Loucy (cell line): ENCODE results near the gene EHBP1L1.

ENCODE experiments used
- H2AFZ ChIP-seq: fragments of 200-600 bp; sonication (generic); 2 replicates; pipeline ENCODE4 v1.6.0; 2016; ENCODE audit warnings: antibody characterized with exemption, mild to moderate bottlenecking, low read length, moderate library complexity
- H3F3A ChIP-seq: fragments of 200-600 bp; 2 replicates; pipeline ENCODE4 v1.6.0; 2016; ENCODE audit warnings: antibody characterized with exemption, low read depth, mild to moderate bottlenecking
- H3K27me3 ChIP-seq: fragments of 200-600 bp; sonication (generic); 2 replicates; pipeline ENCODE4 v1.6.1; 2014; ENCODE audit warnings: low read length, mild to moderate bottlenecking; ENCODE audit not compliant: insufficient read depth, poor library complexity, severe bottlenecking
- H3K36me3 ChIP-seq: fragments of 200-600 bp; sonication (generic); 2 replicates; pipeline ENCODE4 v1.6.1; 2016; ENCODE audit warnings: low read length; ENCODE audit not compliant: insufficient read depth
- H3K4me1 ChIP-seq: fragments of 200-600 bp; sonication (generic); 2 replicates; pipeline ENCODE4 v1.5.1; 2014; ENCODE audit warnings: low read length, mild to moderate bottlenecking; ENCODE audit not compliant: insufficient read depth, poor library complexity, severe bottlenecking
- H3K4me2 ChIP-seq: fragments of 200-600 bp; sonication (generic); 2 replicates; pipeline ENCODE4 v1.6.0; 2014; ENCODE audit warnings: antibody characterized with exemption, low read length, low read depth, mild to moderate bottlenecking; ENCODE audit not compliant: poor library complexity, severe bottlenecking
- H3K4me3 ChIP-seq: fragments of 200-600 bp; sonication (generic); 2 replicates; pipeline ENCODE4 v1.5.1; 2014; ENCODE audit warnings: low read length, mild to moderate bottlenecking, mixed read lengths; ENCODE audit not compliant: poor library complexity, severe bottlenecking
- H3K79me2 ChIP-seq: fragments of 200-600 bp; sonication (generic); 2 replicates; pipeline ENCODE4 v1.6.1; 2014; ENCODE audit warnings: low read length; ENCODE audit not compliant: insufficient read depth
- H3K9ac ChIP-seq: fragments of 200-600 bp; sonication (generic); 2 replicates; pipeline ENCODE4 v1.6.0; 2014; ENCODE audit warnings: mild to moderate bottlenecking, low read depth, low read length, moderate library complexity; ENCODE audit not compliant: poor library complexity, severe bottlenecking
- H3K9me2 ChIP-seq: fragments of 200-600 bp; sonication (generic); replicated peaks from 2 replicates; pipeline ENCODE4 v1.6.1; 2016; ENCODE audit warnings: low read depth, low read length, mixed read lengths
- H3K9me3 ChIP-seq: fragments of 200-600 bp; sonication (generic); 2 replicates; pipeline ENCODE4 v1.6.1; 2014; ENCODE audit warnings: mild to moderate bottlenecking, antibody characterized with exemption, low read length, low read depth; ENCODE audit not compliant: insufficient read depth
- H4K20me1 ChIP-seq: fragments of 200-600 bp; sonication (generic); 2 replicates; pipeline ENCODE4 v1.6.0; 2014; ENCODE audit warnings: antibody characterized with exemption, low read length, mild to moderate bottlenecking; ENCODE audit not compliant: insufficient read depth, poor library complexity, severe bottlenecking
- CTCF ChIP-seq: fragments of 200-600 bp; sonication (generic); conservative IDR thresholded peaks from 2 replicates; pipeline ENCODE4 v1.5.1; 2014; ENCODE audit warnings: mild to moderate bottlenecking, antibody characterized with exemption, low read length
- EZH2phosphoT487 ChIP-seq: fragments of 200-600 bp; IDR thresholded peaks from 2 replicates; pipeline ENCODE4 v1.6.1; 2018; ENCODE audit warnings: antibody characterized with exemption, mild to moderate bottlenecking, moderate library complexity, borderline replicate concordance

The EHBP1L1 gene

GRCh38 chr11:65639623-65640482 is 64.0 kb downstream of the EHBP1L1 start:
- H3K9ac ChIP-seq, result peak overlapping the region; percentile 74
- H3K9me2 ChIP-seq, result no peaks in the 10 kb centered on the region
- no peaks in the 10 kb centered on the region for H4K20me1 ChIP-seq
- TF ChIP-seq EZH2phosphoT487 (no peak), CTCF (no peak)
- peaks cover 20% of the 10 kb centered on the region; the same call in 1 of the 2 replicates for H3K79me2 ChIP-seq
- H3K4me1 ChIP-seq, result peaks cover 29% of the 10 kb centered on the region
- no peaks in the 10 kb centered on the region for H3F3A ChIP-seq
- no peaks in the 10 kb centered on the region for H3K27me3 ChIP-seq
- peak overlapping the region; percentile 80 for H3K4me2 ChIP-seq
- H3K4me3 ChIP-seq, result peak overlapping the region; percentile 83
- peaks cover 21% of the 10 kb centered on the region; the same call in 1 of the 2 replicates for H3K36me3 ChIP-seq
- no peaks in the 10 kb centered on the region for H3K9me3 ChIP-seq
- H2AFZ ChIP-seq, result no peak overlapping the region

GRCh38 chr11:65640483-65641296 is 64.8 kb downstream of the EHBP1L1 start:
- Histone ChIP-seq H2AFZ (no peak overlapping the region), H3K4me2 (peak overlapping the region; percentile 80), H3K4me1 (peaks cover 29% of the 10 kb centered on the region), H4K20me1 (no peaks in the 10 kb centered on the region), H3K4me3 (peak overlapping the region; percentile 83), H3K9me2 (no peaks in the 10 kb centered on the region), H3K36me3 (peaks cover 13% of the 10 kb centered on the region; the same call in 1 of the 2 replicates), H3K9me3 (no peaks in the 10 kb centered on the region), H3F3A (no peaks in the 10 kb centered on the region), H3K9ac (peak overlapping the region; percentile 74), H3K27me3 (no peaks in the 10 kb centered on the region), H3K79me2 (peaks cover 20% of the 10 kb centered on the region; the same call in 1 of the 2 replicates)
- TF ChIP-seq CTCF, result no peak
- no peak for TF ChIP-seq EZH2phosphoT487

GRCh38 chr11:65641297-65642013 is 65.6 kb downstream of the EHBP1L1 start:
- Histone ChIP-seq H2AFZ (no peak overlapping the region), H3K4me2 (peak overlapping the region; percentile 80), H3K36me3 (peaks cover 5% of the 10 kb centered on the region; the same call in 1 of the 2 replicates), H3K9me3 (no peaks in the 10 kb centered on the region), H3K79me2 (peaks cover 20% of the 10 kb centered on the region; the same call in 1 of the 2 replicates), H3F3A (no peaks in the 10 kb centered on the region), H3K9me2 (no peaks in the 10 kb centered on the region), H3K4me1 (peaks cover 29% of the 10 kb centered on the region), H3K4me3 (no peak overlapping the region), H3K9ac (no peak overlapping the region), H4K20me1 (no peaks in the 10 kb centered on the region), H3K27me3 (no peaks in the 10 kb centered on the region)
- TF ChIP-seq EZH2phosphoT487, result no peak
- TF ChIP-seq CTCF, result no peak
